Activated naive CD4-positive, alpha-beta T cell treated with anti-CD3 and anti-CD28 coated beads, Interleukin-2, amount 50 U/mL, for 72 hours (primary cell): ENCODE measurements around the gene YY1AP1. TPM values are rescaled to one million over a fixed set of nuclear protein-coding genes. Genes with fewer than 3 reads are reported as not detected.
"Not testable (repeated sequence)": the region's sequence is repeated elsewhere in the genome, so short reads cannot be mapped to it uniquely, and the experiment has no call there.

Experiments used
- ATAC-seq, 2 donors: fragments of 150-1000 bp; cut with Tn5 transposase; 2 replicates each; pipeline ENCODE4 v1.10.0; 2021; ENCODE audit warnings: mild to moderate bottlenecking in 2 of 2, moderate library complexity in 2 of 2
- DNase-seq, 2 donors: peaks; one replicate each; pipeline ENCODE4 v3.0.0; 2021 to 2022; ENCODE audit warnings: low spot score in 2 of 2
- H3K27ac Mint-ChIP-seq, 2 donors: one replicate each; pipeline ENCODE4 v1.8.0; 2022; ENCODE audit warnings: mild to moderate bottlenecking in 2 of 2, mixed read lengths in 2 of 2
- H3K36me3 Mint-ChIP-seq, 2 donors: one replicate each; pipeline ENCODE4 v1.8.0; 2022; ENCODE audit warnings: mixed read lengths in 2 of 2
- H3K9me3 Mint-ChIP-seq, 2 donors: one replicate each; pipeline ENCODE4 v1.8.0; 2022; ENCODE audit warnings: mixed read lengths in 2 of 2
- total RNA-seq, 2 donors: library from RNA; stranded (reverse); gene quantifications; one replicate each; pipeline ENCODE4 v1.2.3, GENCODE V29; 2022

The YY1AP1 gene
- total RNA-seq, 2 donors from 2014 or later: 80.2 to 90.3 TPM

- ATAC-seq: peak; percentile 19 to 28
- H3K9me3 Mint-ChIP-seq: peaks cover 1 to 2% of the 10 kb centered on the region in 2 donors
Observed at GRCh38 chr1:155636397-155637153, 52.0 kb downstream of the YY1AP1 start.

GRCh38 chr1:155626428-155626827, 62.1 kb downstream of the YY1AP1 start:
- not testable (repeated sequence) for ATAC-seq, H3K9me3 Mint-ChIP-seq, H3K36me3 Mint-ChIP-seq, DNase-seq, H3K27ac Mint-ChIP-seq

More at GRCh38 chr1:155636397-155637153, 52.0 kb downstream of the YY1AP1 start:
- no peak for DNase-seq
- peak overlapping the region; percentile 91 to 97 for H3K27ac Mint-ChIP-seq
- H3K36me3 Mint-ChIP-seq: peaks cover 9% of the 10 kb centered on the region in 2 donors

DNA sequence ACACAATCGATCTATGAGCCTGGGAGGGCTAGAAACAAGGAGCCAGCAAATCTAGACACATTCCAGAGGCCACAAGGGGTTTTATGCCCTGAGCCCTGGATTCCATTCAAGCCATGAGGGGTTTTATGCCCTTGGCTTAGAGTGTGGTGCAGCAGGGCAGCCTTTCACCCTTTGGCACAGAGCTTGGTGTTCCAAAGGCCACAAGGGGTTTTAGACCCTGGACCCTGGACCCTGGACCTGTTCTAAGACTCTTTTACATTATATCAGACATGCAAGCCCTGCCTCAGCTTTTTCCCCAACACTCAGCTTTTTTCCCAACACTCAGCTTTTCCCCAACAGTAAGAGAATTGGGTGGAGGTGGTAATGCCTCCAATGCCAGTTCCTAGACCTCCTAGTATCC, 65.2 kb downstream of the YY1AP1 start:
- no peak for ATAC-seq
- Mint-ChIP-seq H3K27ac (no peak overlapping the region), H3K9me3 (no peaks in the 10 kb centered on the region), H3K36me3 (no peaks in the 10 kb centered on the region)
- DNase-seq: no peak

DNA sequence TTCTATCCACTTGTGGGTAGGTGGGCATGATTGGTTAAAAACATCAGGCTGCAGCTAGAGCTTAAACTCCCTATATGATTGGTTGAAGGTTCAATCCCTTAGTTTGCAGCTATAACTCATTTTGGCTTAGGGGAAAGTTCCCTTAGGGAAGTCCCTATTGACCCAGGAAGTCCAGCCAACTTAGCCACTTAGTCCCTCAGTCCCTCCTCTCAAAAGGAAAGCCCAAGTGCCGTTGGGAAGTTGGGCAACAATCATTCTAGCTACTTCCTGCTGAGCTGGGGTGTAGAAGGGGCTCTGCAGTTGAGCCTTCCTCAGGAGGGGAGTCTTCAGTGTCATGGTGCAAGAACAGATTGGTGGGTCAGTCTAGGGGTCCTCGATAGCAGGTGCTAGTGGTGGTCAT, 66.4 kb downstream of the YY1AP1 start:
- Mint-ChIP-seq H3K27ac (no peak overlapping the region), H3K9me3 (no peaks in the 10 kb centered on the region), H3K36me3 (no peaks in the 10 kb centered on the region)
- DNase-seq (no peak), ATAC-seq (no peak)

DNA sequence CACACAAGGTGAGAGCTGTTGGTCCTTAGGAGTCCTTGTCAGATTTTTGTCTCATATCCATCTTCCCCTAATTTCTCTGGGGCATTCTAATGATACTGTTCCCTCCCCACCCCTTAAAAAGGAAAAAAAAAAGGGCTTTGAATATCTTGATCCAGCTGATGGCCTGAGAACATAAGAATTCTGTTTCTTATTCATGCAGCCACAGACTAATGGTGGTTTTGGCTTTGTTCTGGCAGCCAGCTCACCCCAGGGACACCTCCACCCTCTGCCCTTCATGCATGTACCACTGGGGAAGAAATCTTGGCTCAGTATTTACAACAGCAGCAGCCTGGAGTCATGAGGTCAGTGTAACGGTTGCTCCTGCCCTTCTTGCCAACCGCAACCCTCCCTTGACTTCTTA, 75.3 kb downstream of the YY1AP1 start:
- not testable (repeated sequence) for H3K9me3 Mint-ChIP-seq, ATAC-seq, DNase-seq
- Mint-ChIP-seq H3K27ac (peak overlapping the region; percentile 36 to 55), H3K36me3 (peaks cover 15 to 18% of the 10 kb centered on the region in 2 donors)

- ATAC-seq, DNase-seq, H3K9me3 Mint-ChIP-seq: not testable (repeated sequence)
- Mint-ChIP-seq H3K36me3 (peaks cover 15 to 18% of the 10 kb centered on the region in 2 donors), H3K27ac (peak overlapping the region in 1 of 2 donors; percentile 91)
Observed at GRCh38 chr1:155610257-155610647, 78.3 kb downstream of the YY1AP1 start.

DNA sequence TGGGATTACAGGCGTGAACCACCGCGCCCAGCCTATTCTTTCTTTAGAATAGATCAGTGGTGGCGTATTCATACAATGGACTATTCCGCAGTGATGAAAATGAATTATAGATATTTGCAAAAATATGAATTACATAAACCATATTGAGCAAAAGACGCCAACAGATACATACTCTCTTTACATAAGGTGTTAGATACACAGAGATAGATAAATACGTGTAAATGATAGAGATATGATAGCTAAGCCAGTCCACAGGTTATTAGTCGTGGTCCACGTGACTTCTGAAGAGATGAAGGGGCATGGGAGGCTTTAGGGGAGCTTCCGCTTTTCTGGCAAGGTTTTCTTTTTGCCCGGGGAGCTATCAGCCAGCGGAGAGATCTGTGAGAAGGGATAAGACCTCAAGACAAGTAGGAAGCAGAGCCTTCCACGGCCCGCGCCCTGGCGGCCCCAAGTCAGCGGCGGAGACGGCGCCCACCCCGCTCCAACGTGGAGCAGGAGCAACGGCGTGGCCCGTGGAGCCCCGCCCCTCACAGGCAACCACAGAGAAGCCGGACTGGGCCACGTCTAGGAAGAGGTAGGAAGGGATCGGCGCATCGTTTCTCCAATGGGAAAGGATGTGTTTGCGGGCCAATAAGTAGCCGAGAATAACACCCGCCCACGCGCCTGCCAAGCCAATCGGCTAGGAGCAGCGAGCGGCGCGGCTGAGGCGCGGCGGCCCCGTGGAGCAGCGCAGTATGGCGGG, 78.9 kb downstream of the YY1AP1 start, which contains the start of gene MSTO1:
TSS of gene MSTO1 (plus strand) at position 704 of the 742 bp plus-strand sequence. CDS start at position 735, 31 bp downstream.
- ATAC-seq: peak; percentile 97
- Mint-ChIP-seq H3K9me3 (no peaks in the 10 kb centered on the region), H3K27ac (peak within 1 kb of the TSS; percentile 91 to 94), H3K36me3 (peaks cover 14 to 16% of the 10 kb centered on the region in 2 donors)
- DNase-seq: peak; percentile 96 to 97

Other genes with a start within 250 kb of the YY1AP1 start
- gene ASH1L, start 126.0 kb downstream of the YY1AP1 start, total RNA-seq: 10 to 100 TPM; 43.0 to 69.4 TPM
- 10 to 100 TPM; 50.1 to 55.3 TPM for gene MSTO1, start 78.6 kb downstream of the YY1AP1 start, total RNA-seq
- gene DAP3, start 317 bp upstream of the YY1AP1 start, total RNA-seq: 100 to 1,000 TPM; 128 to 172 TPM
- gene GON4L, start 168.4 kb upstream of the YY1AP1 start, total RNA-seq: 10 to 100 TPM; 63.7 to 80.4 TPM
- gene SYT11, start 170.8 kb upstream of the YY1AP1 start, total RNA-seq: 10 to 100 TPM; 20.9 to 21.5 TPM
- gene RIT1, start 222.6 kb upstream of the YY1AP1 start, total RNA-seq: 10 to 100 TPM; 33.1 to 49.2 TPM
- 100 to 1,000 TPM in 1 of 2 donors, 10 to 100 TPM in 1; 81.2 to 100 TPM for gene KHDC4, start 245.6 kb upstream of the YY1AP1 start, total RNA-seq